Ishikawa (cell line): ENCODE measurements around the gene NR1D2.

Experiments used
- CEBPB ChIP-seq: IDR thresholded peaks from 2 replicates; pipeline ENCODE4 v1.6.1; 2012
- CREB1 ChIP-seq: IDR thresholded peaks from 2 replicates; pipeline ENCODE4 v1.6.1; 2012; ENCODE audit warnings: low read depth
- EGR1 ChIP-seq: IDR thresholded peaks from 2 replicates; pipeline ENCODE4 v1.6.1; 2012
- EP300 ChIP-seq: IDR thresholded peaks from 2 replicates; pipeline ENCODE4 v1.6.1; 2012; ENCODE audit warnings: borderline replicate concordance
- FOXM1 ChIP-seq: IDR thresholded peaks from 2 replicates; pipeline ENCODE4 v1.6.1; 2012; ENCODE audit warnings: low read depth, borderline replicate concordance
- MAX ChIP-seq: IDR thresholded peaks from 2 replicates; pipeline ENCODE4 v1.6.1; 2012
- NFIC ChIP-seq: IDR thresholded peaks from 2 replicates; pipeline ENCODE4 v1.6.1; 2012
- RAD21 ChIP-seq: IDR thresholded peaks from 2 replicates; pipeline ENCODE4 v1.6.1; 2012; ENCODE audit warnings: low read depth
- REST ChIP-seq: IDR thresholded peaks from 2 replicates; pipeline ENCODE4 v1.6.1; 2012; ENCODE audit warnings: low read depth, mild to moderate bottlenecking
- TAF1 ChIP-seq: IDR thresholded peaks from 2 replicates; pipeline ENCODE4 v1.6.1; 2012; ENCODE audit warnings: low read depth, mild to moderate bottlenecking
- TCF12 ChIP-seq: IDR thresholded peaks from 2 replicates; pipeline ENCODE4 v1.6.1; 2012; ENCODE audit warnings: low read depth
- TEAD4 ChIP-seq: IDR thresholded peaks from 2 replicates; pipeline ENCODE4 v1.6.1; 2012
- USF1 ChIP-seq: IDR thresholded peaks from 2 replicates; pipeline ENCODE4 v1.6.1; 2012
- YY1 ChIP-seq: IDR thresholded peaks from 2 replicates; pipeline ENCODE4 v1.6.1; 2012; ENCODE audit warnings: low read depth
- ZBTB7A ChIP-seq: IDR thresholded peaks from 2 replicates; pipeline ENCODE4 v1.6.1; 2012; ENCODE audit warnings: low read depth

NR1D2 gene

GRCh38 chr3:23919628-23920027 is 25.5 kb upstream of the NR1D2 start:
- TF ChIP-seq MAX (no peak), EP300 (no peak), REST (no peak), CEBPB (no peak), RAD21 (no peak), YY1 (no peak), ZBTB7A (no peak), TEAD4 (no peak), TAF1 (no peak)

GRCh38 chr3:23920151-23920655 is 24.9 kb upstream of the NR1D2 start:
- TF ChIP-seq NFIC (no peak), EP300 (no peak), FOXM1 (no peak), REST (no peak), EGR1 (no peak), CEBPB (no peak), TEAD4 (no peak), MAX (no peak), YY1 (no peak), USF1 (no peak), TCF12 (no peak), TAF1 (no peak), ZBTB7A (no peak), CREB1 (no peak), RAD21 (no peak)

GRCh38 chr3:23921052-23921511 is 24.0 kb upstream of the NR1D2 start:
- TF ChIP-seq TCF12 (no peak), TEAD4 (no peak), TAF1 (no peak), CREB1 (no peak), FOXM1 (no peak), RAD21 (no peak), ZBTB7A (no peak), CEBPB (no peak), YY1 (no peak)

- 0 out of 2 replicates have a peak, but pooled peaks have one; percentile 8 for TF ChIP-seq RAD21
- TF ChIP-seq TEAD4, result peak; percentile 90
- TF ChIP-seq TAF1, result no peak
- TF ChIP-seq MAX, result no peak; the same call in 1 of the 2 replicates
- TF ChIP-seq REST, result no peak
- no peak for TF ChIP-seq CREB1
- no peak for TF ChIP-seq ZBTB7A
- TF ChIP-seq USF1, result no peak
- TF ChIP-seq FOXM1, result peak; percentile 53; the same call in 1 of the 2 replicates
- peak; percentile 66; the same call in 1 of the 2 replicates for TF ChIP-seq TCF12
- TF ChIP-seq CEBPB, result no peak
- TF ChIP-seq EGR1, result peak; percentile 67
- no peak for TF ChIP-seq YY1
- TF ChIP-seq EP300, result peak; percentile 79
- peak; percentile 58; the same call in 1 of the 2 replicates for TF ChIP-seq NFIC
Observed at GRCh38 chr3:23923786-23924185, 21.3 kb upstream of the NR1D2 start.
